ENCODE data around the gene SIX2. TPM values are rescaled to one million over a fixed set of nuclear protein-coding genes. Genes with fewer than 3 reads are reported as not detected.

The SIX2 gene
- polyA plus RNA-seq, 1 donor (not counting 4 experiments of a cell fraction or from before 2014, with no cell fraction given): not detected

- dilution Hi-C loops (cut with MboI; ENCODE audit: extremely low pct_ligation_motif_present, low sequenced_read_pairs): no loop called here
- Histone ChIP-seq H3K4me2 (ENCODE audit: control insufficient read depth, extremely low read depth, insufficient read depth, low read depth, low read length) (no peak overlapping the region), H3K27me3 (ENCODE audit: control insufficient read depth, extremely low read depth, insufficient read depth, low read length) (peaks cover 15% of the 10 kb centered on the region), H4K20me1 (ENCODE audit: control insufficient read depth, extremely low read depth, insufficient read depth, low read length) (no peaks in the 10 kb centered on the region), H3K4me1 (ENCODE audit: control insufficient read depth, extremely low read depth, insufficient read depth, low read length) (no peaks in the 10 kb centered on the region), H3K27ac (ENCODE audit: control insufficient read depth, insufficient read depth, low read length) (no peak overlapping the region), H2AFZ (ENCODE audit: control insufficient read depth, low read length) (no peak overlapping the region), H3K79me2 (ENCODE audit: control insufficient read depth, insufficient read depth, low read length) (no peaks in the 10 kb centered on the region), H3K9ac (ENCODE audit: control insufficient read depth, extremely low read depth, insufficient read depth, low read length) (no peak overlapping the region), H3K4me3 (ENCODE audit: control insufficient read depth in 2 of 3, extremely low read depth in 1 of 3, insufficient read depth in 2 of 3, low read depth in 1 of 3, low read length in 3 of 3) (no peak overlapping the region), H3K9me3 (ENCODE audit: control insufficient read depth, low read depth, low read length) (no peaks in the 10 kb centered on the region), H3K36me3 (ENCODE audit: control insufficient read depth in 2 of 2, extremely low read depth in 1 of 2, insufficient read depth in 2 of 2, low read length in 2 of 2) (no peaks in the 10 kb centered on the region), H3K9me1 (ENCODE audit: control insufficient read depth, extremely low read depth, insufficient read depth, low read length) (no peaks in the 10 kb centered on the region)
- DNase-seq (ENCODE audit: low read depth, low spot score) (no peak), FAIRE-seq (no peak)
- TF ChIP-seq EZH2 (IDR thresholded peaks at IDR 0.05; ENCODE audit: low read length) (no peak), CTCF (optimal IDR thresholded peaks at IDR 0.05 in 1 of 3, IDR thresholded peaks at IDR 0.05 in 1 of 3, conservative IDR thresholded peaks at IDR 0.05 in 1 of 3; ENCODE audit: extremely low read depth in 1 of 3, insufficient read depth in 2 of 3, low read length in 3 of 3) (no peak)
These were observed 20.1 kb downstream of the SIX2 start for GRCh38 chr2:44989176-44989575.

GRCh38 chr2:44983836-44984604 lies 25.2 kb downstream of the SIX2 start:
- Histone ChIP-seq H3K27me3 (ENCODE audit: control insufficient read depth, extremely low read depth, insufficient read depth, low read length) (peaks cover 4% of the 10 kb centered on the region), H3K4me3 (ENCODE audit: control insufficient read depth in 2 of 3, extremely low read depth in 1 of 3, insufficient read depth in 2 of 3, low read depth in 1 of 3, low read length in 3 of 3) (no peak overlapping the region), H3K4me2 (ENCODE audit: control insufficient read depth, extremely low read depth, insufficient read depth, low read depth, low read length) (no peak overlapping the region), H3K9ac (ENCODE audit: control insufficient read depth, extremely low read depth, insufficient read depth, low read length) (no peak overlapping the region), H3K36me3 (ENCODE audit: control insufficient read depth in 2 of 2, extremely low read depth in 1 of 2, insufficient read depth in 2 of 2, low read length in 2 of 2) (no peaks in the 10 kb centered on the region), H3K79me2 (ENCODE audit: control insufficient read depth, insufficient read depth, low read length) (no peaks in the 10 kb centered on the region), H2AFZ (ENCODE audit: control insufficient read depth, low read length) (no peak overlapping the region), H4K20me1 (ENCODE audit: control insufficient read depth, extremely low read depth, insufficient read depth, low read length) (no peaks in the 10 kb centered on the region), H3K9me1 (ENCODE audit: control insufficient read depth, extremely low read depth, insufficient read depth, low read length) (no peaks in the 10 kb centered on the region), H3K9me3 (ENCODE audit: control insufficient read depth, low read depth, low read length) (no peaks in the 10 kb centered on the region), H3K4me1 (ENCODE audit: control insufficient read depth, extremely low read depth, insufficient read depth, low read length) (no peaks in the 10 kb centered on the region), H3K27ac (ENCODE audit: control insufficient read depth, insufficient read depth, low read length) (no peak overlapping the region)
- DNase-seq (ENCODE audit: low read depth, low spot score) (no peak), FAIRE-seq (no peak)
- dilution Hi-C loops (cut with MboI; ENCODE audit: extremely low pct_ligation_motif_present, low sequenced_read_pairs): no loop called here
- TF ChIP-seq EZH2 (IDR thresholded peaks at IDR 0.05; ENCODE audit: low read length): no peak
- no peak for TF ChIP-seq CTCF (optimal IDR thresholded peaks at IDR 0.05 in 1 of 3, IDR thresholded peaks at IDR 0.05 in 1 of 3, conservative IDR thresholded peaks at IDR 0.05 in 1 of 3; ENCODE audit: extremely low read depth in 1 of 3, insufficient read depth in 2 of 3, low read length in 3 of 3)

Data from keratinocyte (primary cell).